Measurements from ENCODE around the gene GNAQ.

Gene GNAQ

GRCh38 chr9:78011049-78011448, 20.6 kb downstream of the GNAQ start:
- no peak overlapping the region for H3K27ac ChIP-seq
- TF ChIP-seq CTCF (conservative IDR thresholded peaks at IDR 0.05), result no peak
- no peak for TF ChIP-seq ZFX (IDR thresholded peaks at IDR 0.05)

- H3K27ac ChIP-seq, result no peak overlapping the region
- TF ChIP-seq ZFX (IDR thresholded peaks at IDR 0.05) (no peak), CTCF (conservative IDR thresholded peaks at IDR 0.05) (no peak)
Observed at GRCh38 chr9:78010445-78010844, 21.2 kb downstream of the GNAQ start.

- H3K27ac ChIP-seq, result no peak overlapping the region
- no peak for TF ChIP-seq ZFX (IDR thresholded peaks at IDR 0.05)
- TF ChIP-seq CTCF (conservative IDR thresholded peaks at IDR 0.05), result no peak
Observed at GRCh38 chr9:78009186-78009585, 22.4 kb downstream of the GNAQ start.

- TF ChIP-seq CTCF (conservative IDR thresholded peaks at IDR 0.05) (no peak), ZFX (IDR thresholded peaks at IDR 0.05) (no peak)
- H3K27ac ChIP-seq, result no peak overlapping the region
Observed at GRCh38 chr9:78006734-78007133, 24.9 kb downstream of the GNAQ start.

- TF ChIP-seq ZFX (IDR thresholded peaks at IDR 0.05) (no peak), CTCF (conservative IDR thresholded peaks at IDR 0.05) (no peak)
- H3K27ac ChIP-seq, result no peak overlapping the region
Observed at GRCh38 chr9:78005231-78006002, 26.2 kb downstream of the GNAQ start.

GRCh38 chr9:78004478-78005229, 27.0 kb downstream of the GNAQ start:
- TF ChIP-seq CTCF (conservative IDR thresholded peaks at IDR 0.05) (peak; percentile 76), ZFX (IDR thresholded peaks at IDR 0.05) (no peak)
- peak overlapping the region; percentile 35; the same call in 1 of the 2 replicates for H3K27ac ChIP-seq

GRCh38 chr9:78003730-78004129, 27.9 kb downstream of the GNAQ start:
- H3K27ac ChIP-seq, result peak overlapping the region; percentile 35
- TF ChIP-seq ZFX (IDR thresholded peaks at IDR 0.05) (no peak), CTCF (conservative IDR thresholded peaks at IDR 0.05) (no peak)
